Endothelial cell of umbilical vein (primary cell): ENCODE measurements around the gene FUBP3. TPM values are rescaled to one million over a fixed set of nuclear protein-coding genes. Genes with fewer than 3 reads are reported as not detected.
A peak's percentile ranks its signal among the peaks of the same experiment; 100 is the strongest.

Source experiments
- BruUV-seq: library from RNA; stranded (reverse); fragments of 400-500 nt; replicated peaks from 2 replicates; lab custom pipeline; 2021; lab: Mats Ljungman, UMichigan
- CTCF ChIA-PET: fragments of 300-600, 350-600 bp; sonication (Branson Sonifier 250); formaldehyde crosslinking; loops from one replicate; lab custom pipeline; 2021; ENCODE audit warnings: antibody characterized with exemption, inconsistent platforms; lab: Charles Lee
- POLR2A ChIA-PET: fragments of 300-600, 350-600 bp; sonication (Branson Sonifier 250); formaldehyde crosslinking; loops from one replicate; lab custom pipeline; 2021; ENCODE audit warnings: antibody characterized with exemption, inconsistent platforms; lab: Charles Lee
- DNase-seq: peaks from one replicate; pipeline ENCODE4 v3.0.0-alpha.2; 2011; ENCODE audit warnings: low read depth, low spot score
- FAIRE-seq: peaks from 2 replicates; lab custom pipeline; 2011; peaks lifted over from hg19 to GRCh38; lab: Jason Lieb, UNC
- H2AFZ ChIP-seq: 2 replicates; pipeline ENCODE4 v1.6.0; 2012; ENCODE audit warnings: low read depth, low read length, control low read depth, inconsistent platforms
- H3K27ac ChIP-seq: 2 replicates; pipeline ENCODE4 v1.5.1; 2011; ENCODE audit warnings: low read depth, mild to moderate bottlenecking, control low read depth, low read length, moderate library complexity; ENCODE audit not compliant: insufficient read depth
- H3K27me3 ChIP-seq, 2 experiments: 2 replicates each; pipeline versions ENCODE4 v1.6.0 to v1.6.1; 2011; ENCODE audit warnings: low read length in 2 of 2, mixed read lengths in 1 of 2; ENCODE audit not compliant: control insufficient read depth in 2 of 2, insufficient read depth in 2 of 2
- H3K36me3 ChIP-seq, 2 experiments: 2 replicates in 1 of 2; 3 replicates in 1 of 2; pipeline ENCODE4 v1.5.1; 2011; ENCODE audit warnings: low read length in 2 of 2, mild to moderate bottlenecking in 1 of 2, moderate library complexity in 1 of 2; ENCODE audit not compliant: control insufficient read depth in 2 of 2, insufficient read depth in 2 of 2; ENCODE audit errors: extremely low read depth in 1 of 2
- H3K4me1 ChIP-seq: 3 replicates; pipeline ENCODE4 v1.5.1; 2011; ENCODE audit warnings: mild to moderate bottlenecking, low read length; ENCODE audit not compliant: control insufficient read depth, insufficient read depth; ENCODE audit errors: extremely low read depth
- H3K4me2 ChIP-seq: 2 replicates; pipeline ENCODE4 v1.6.1; 2011; ENCODE audit warnings: low read length, control low read depth, mixed read lengths; ENCODE audit not compliant: insufficient read depth
- H3K4me3 ChIP-seq, 3 experiments: fragments of 200-600 bp in 1 of 3; sonication (generic), shearing (Covaris generic) in 1 of 3; replicated peaks in 1 of 3; 2 replicates each; pipeline ENCODE4 v1.5.1; 2011 to 2016; ENCODE audit warnings: control low read depth in 3 of 3, low read length in 3 of 3, mild to moderate bottlenecking in 2 of 3, inconsistent platforms in 1 of 3, low read depth in 1 of 3, moderate library complexity in 1 of 3; ENCODE audit not compliant: insufficient read depth in 1 of 3
- H3K79me2 ChIP-seq: 2 replicates; pipeline ENCODE4 v1.6.0; 2012; ENCODE audit warnings: low read length, inconsistent platforms; ENCODE audit not compliant: control insufficient read depth, insufficient read depth
- H3K9ac ChIP-seq: replicated peaks from 2 replicates; pipeline ENCODE3; 2011; ENCODE audit warnings: low read length, control low read depth; ENCODE audit not compliant: insufficient read depth; ENCODE audit errors: extremely low read depth
- H3K9me1 ChIP-seq: replicated peaks from 3 replicates; pipeline ENCODE4 v1.6.0; 2011; ENCODE audit warnings: mild to moderate bottlenecking, low read length; ENCODE audit not compliant: control insufficient read depth, insufficient read depth; ENCODE audit errors: extremely low read depth
- H3K9me3 ChIP-seq: replicated peaks from 2 replicates; pipeline ENCODE4 v1.5.1; 2012; ENCODE audit warnings: low read length, inconsistent platforms; ENCODE audit not compliant: control insufficient read depth, insufficient read depth
- H4K20me1 ChIP-seq: replicated peaks from 2 replicates; pipeline ENCODE3; 2011; ENCODE audit warnings: mild to moderate bottlenecking, low read length; ENCODE audit not compliant: control insufficient read depth, insufficient read depth; ENCODE audit errors: extremely low read depth
- EZH2 ChIP-seq: IDR thresholded peaks from 2 replicates; pipeline ENCODE4 v1.6.1; 2012; ENCODE audit warnings: borderline replicate concordance, low read depth, mild to moderate bottlenecking, moderate library complexity, low read length, inconsistent platforms; ENCODE audit not compliant: severe bottlenecking
- FOS ChIP-seq: IDR thresholded peaks from 2 replicates; pipeline ENCODE4 v1.6.1; 2011; ENCODE audit warnings: mild to moderate bottlenecking, low read length, moderate library complexity, borderline replicate concordance; ENCODE audit not compliant: insufficient read depth
- GATA2 ChIP-seq: IDR thresholded peaks from 2 replicates; pipeline ENCODE4 v1.7.0; 2011; ENCODE audit warnings: low read depth, mild to moderate bottlenecking, moderate library complexity, mixed read lengths, low read length; ENCODE audit not compliant: insufficient read length, insufficient read depth
- JUN ChIP-seq: IDR thresholded peaks from 2 replicates; pipeline ENCODE4 v1.6.1; 2011; ENCODE audit warnings: borderline replicate concordance, low read depth; ENCODE audit not compliant: insufficient read length, insufficient read depth
- MYC ChIP-seq: IDR thresholded peaks from one replicate; pipeline ENCODE4 v1.6.1; 2011; ENCODE audit warnings: mild to moderate bottlenecking, low read depth, low read length
- POLR2A ChIP-seq: IDR thresholded peaks from 2 replicates; pipeline ENCODE4 v1.6.1; 2012; ENCODE audit warnings: low read depth, mild to moderate bottlenecking, control low read depth, low read length
- POLR2AphosphoS5 ChIP-seq: IDR thresholded peaks from 2 replicates; pipeline ENCODE4 v1.6.1; 2012; ENCODE audit warnings: low read depth, mild to moderate bottlenecking, control low read depth, low read length, moderate library complexity; ENCODE audit not compliant: insufficient read depth
- dilution Hi-C: fragments of 300-500 bp; cut with MboI; formaldehyde crosslinking; loops from one replicate; pipeline ENCODE4 v1.15.0; 2019; ENCODE audit warnings: low sequenced_read_pairs; ENCODE audit not compliant: extremely low pct_ligation_motif_present
- intact Hi-C: fragments of 100-400 bp; cut with micrococcal nuclease; formaldehyde crosslinking; loops from one replicate; pipeline ENCODE4 v1.10.0; 2022
- polyA plus RNA-seq, 4 experiments: library from polyadenylated mRNA; depleted of rRNA in 3 of 4; stranded (reverse) in 3 of 4; unstranded in 1 of 4; fragments of >200 nt; gene quantifications; 2 replicates each; pipeline versions ENCODE4 v1.2.1 to v1.2.3, GENCODE V29; 2011 to 2012; ENCODE audit warnings: missing spikeins in 1 of 4
- total RNA-seq: library from RNA; stranded (reverse); gene quantifications from 2 replicates; pipeline ENCODE4 v1.2.3, GENCODE V29; 2021
- TF ChIP-seq, protein P1 (sequence below): IDR thresholded peaks from 2 replicates; pipeline ENCODE4 v1.6.1; 2011; ENCODE audit not compliant: insufficient read depth, insufficient read length
- TF ChIP-seq, protein P2 (sequence below), 2 donors: IDR thresholded peaks; 1 replicate in 1 of 2; 2 replicates in 1 of 2; pipeline ENCODE4 v1.5.1; 2011; ENCODE audit warnings: low read length in 2 of 2, mild to moderate bottlenecking in 2 of 2, moderate library complexity in 2 of 2, control low read depth in 1 of 2, inconsistent platforms in 1 of 2, low read depth in 1 of 2; ENCODE audit not compliant: insufficient read depth in 1 of 2; ENCODE audit errors: extremely low read depth in 1 of 2

FUBP3 gene
- total and polyA plus RNA-seq, 2 donors (not counting 3 experiments of a cell fraction or from before 2014, with no cell fraction given) = 19.4 to 50.9 TPM

DNA sequence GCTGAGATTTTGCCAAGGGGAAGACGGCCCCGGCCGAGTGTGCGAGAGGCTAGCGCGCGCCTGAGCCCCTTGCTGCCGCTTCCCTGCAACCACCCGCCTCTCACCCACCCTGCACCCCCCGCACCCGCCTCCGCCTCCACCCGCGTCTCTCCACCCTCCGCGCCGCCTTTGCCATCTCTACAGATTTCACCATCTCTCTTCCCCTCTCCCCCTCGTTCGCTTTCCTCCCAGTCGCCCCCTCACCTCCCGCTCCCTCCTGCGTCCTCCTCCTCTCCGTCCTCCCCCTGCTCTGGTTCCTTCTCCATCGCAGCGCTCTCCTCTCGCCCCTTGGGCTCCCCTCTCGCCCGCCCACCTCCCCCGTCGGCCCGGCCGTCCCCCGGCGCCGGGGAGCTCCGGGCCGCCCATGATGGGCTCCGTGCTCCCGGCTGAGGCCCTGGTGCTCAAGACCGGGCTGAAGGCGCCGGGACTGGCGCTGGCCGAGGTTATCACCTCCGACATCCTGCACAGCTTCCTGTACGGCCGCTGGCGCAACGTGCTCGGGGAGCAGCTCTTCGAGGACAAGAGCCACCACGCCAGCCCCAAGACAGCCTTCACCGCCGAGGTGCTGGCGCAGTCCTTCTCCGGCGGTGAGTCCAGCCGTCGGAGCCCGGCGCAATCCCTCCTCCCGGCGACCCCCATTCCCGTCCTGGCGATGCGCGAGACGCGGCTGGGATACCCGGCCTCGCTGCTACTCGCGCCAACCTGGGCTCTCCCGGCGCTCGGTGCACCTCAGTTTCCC is 85.1 kb downstream of the FUBP3 start, which contains the start of gene PRDM12:
TSS of gene PRDM12 (plus strand) at position 344 of the 778 bp plus-strand sequence. CDS start at position 404, 60 bp downstream.
- H4K20me1 ChIP-seq = no peaks in the 10 kb centered on the region
- no TSS peak for BruUV-seq
- H3K9me1 ChIP-seq = no peaks in the 10 kb centered on the region
- peaks cover 78 to 91% of the 10 kb centered on the region in 2 experiments for H3K27me3 ChIP-seq
- FAIRE-seq (no peak), DNase-seq (no peak)
- ChIA-PET POLR2A (no interaction called here), CTCF (no interaction called here)
- H3K9ac ChIP-seq = no peak within 1 kb of the TSS
- no peak within 1 kb of the TSS for H3K4me2 ChIP-seq
- no peak for TF ChIP-seq FOS
- TF ChIP-seq GATA2 = no peak
- TF ChIP-seq POLR2A = no peak
- peak; percentile 60 for TF ChIP-seq EZH2
- no peak for TF ChIP-seq MYC
- TF ChIP-seq POLR2AphosphoS5 = no peak
- intact Hi-C loops (no loop called here), dilution Hi-C loops (no loop called here)
- H3K9me3 ChIP-seq = no peaks in the 10 kb centered on the region
- H3K27ac ChIP-seq = no peak within 1 kb of the TSS
- H3K4me1 ChIP-seq = no peaks in the 10 kb centered on the region
- H3K36me3 ChIP-seq = no peaks in the 10 kb centered on the region
- H3K4me3 ChIP-seq = no peak within 1 kb of the TSS
- H2AFZ ChIP-seq = no peak within 1 kb of the TSS
- no peaks in the 10 kb centered on the region for H3K79me2 ChIP-seq

DNA sequence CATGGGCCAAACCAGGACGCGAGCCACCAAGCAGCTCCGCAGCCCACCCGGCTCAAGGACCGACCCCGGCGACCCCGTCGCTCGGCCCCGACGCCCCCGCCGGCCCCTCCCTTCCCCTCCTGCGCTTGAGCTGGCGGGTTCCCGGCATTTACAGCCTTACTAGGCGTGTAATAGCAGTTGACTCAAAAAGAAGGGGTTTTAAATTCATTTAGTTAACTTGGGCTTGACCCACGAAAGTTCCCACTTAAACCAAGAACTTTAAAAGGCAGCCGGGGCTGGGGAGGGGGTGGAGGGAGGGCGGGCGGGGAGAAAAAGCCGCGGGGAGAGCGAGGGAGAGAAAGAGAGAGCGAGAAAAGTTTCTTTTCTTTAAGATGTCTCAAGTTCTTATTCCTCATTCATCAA is 85.7 kb downstream of the FUBP3 start:
- CTCF ChIA-PET = interaction anchor here (1.0 kb wide), 1 partner anchor 19 kb away, joined by 4 read pairs; no protein-coding TSS in a partner anchor
- no peaks in the 10 kb centered on the region for H3K36me3 ChIP-seq
- FAIRE-seq = no peak
- H2AFZ ChIP-seq = no peak overlapping the region
- H3K4me3 ChIP-seq = no peak overlapping the region
- H3K9me3 ChIP-seq = no peaks in the 10 kb centered on the region
- BruUV-seq = no TSS peak
- no peaks in the 10 kb centered on the region for H4K20me1 ChIP-seq
- dilution Hi-C loops = no loop called here
- no peak overlapping the region for H3K9ac ChIP-seq
- TF ChIP-seq MYC = no peak
- TF ChIP-seq GATA2 = no peak
- TF ChIP-seq POLR2AphosphoS5 = no peak
- TF ChIP-seq, protein P1, sequence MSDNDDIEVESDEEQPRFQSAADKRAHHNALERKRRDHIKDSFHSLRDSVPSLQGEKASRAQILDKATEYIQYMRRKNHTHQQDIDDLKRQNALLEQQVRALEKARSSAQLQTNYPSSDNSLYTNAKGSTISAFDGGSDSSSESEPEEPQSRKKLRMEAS = no peak
- TF ChIP-seq POLR2A = no peak
- TF ChIP-seq, protein P2, sequence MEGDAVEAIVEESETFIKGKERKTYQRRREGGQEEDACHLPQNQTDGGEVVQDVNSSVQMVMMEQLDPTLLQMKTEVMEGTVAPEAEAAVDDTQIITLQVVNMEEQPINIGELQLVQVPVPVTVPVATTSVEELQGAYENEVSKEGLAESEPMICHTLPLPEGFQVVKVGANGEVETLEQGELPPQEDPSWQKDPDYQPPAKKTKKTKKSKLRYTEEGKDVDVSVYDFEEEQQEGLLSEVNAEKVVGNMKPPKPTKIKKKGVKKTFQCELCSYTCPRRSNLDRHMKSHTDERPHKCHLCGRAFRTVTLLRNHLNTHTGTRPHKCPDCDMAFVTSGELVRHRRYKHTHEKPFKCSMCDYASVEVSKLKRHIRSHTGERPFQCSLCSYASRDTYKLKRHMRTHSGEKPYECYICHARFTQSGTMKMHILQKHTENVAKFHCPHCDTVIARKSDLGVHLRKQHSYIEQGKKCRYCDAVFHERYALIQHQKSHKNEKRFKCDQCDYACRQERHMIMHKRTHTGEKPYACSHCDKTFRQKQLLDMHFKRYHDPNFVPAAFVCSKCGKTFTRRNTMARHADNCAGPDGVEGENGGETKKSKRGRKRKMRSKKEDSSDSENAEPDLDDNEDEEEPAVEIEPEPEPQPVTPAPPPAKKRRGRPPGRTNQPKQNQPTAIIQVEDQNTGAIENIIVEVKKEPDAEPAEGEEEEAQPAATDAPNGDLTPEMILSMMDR (IDR thresholded peaks at IDR 0.05; ENCODE audit: extremely low read depth in 1 of 2, insufficient read depth in 1 of 2, low read depth in 1 of 2, low read length in 2 of 2) = no peak
- no peak for TF ChIP-seq FOS
- TF ChIP-seq EZH2 = no peak
- TF ChIP-seq JUN = no peak
- no peaks in the 10 kb centered on the region for H3K4me1 ChIP-seq
- POLR2A ChIA-PET = no interaction called here
- peaks cover 75 to 85% of the 10 kb centered on the region in 2 experiments for H3K27me3 ChIP-seq
- no peaks in the 10 kb centered on the region for H3K9me1 ChIP-seq
- no peaks in the 10 kb centered on the region for H3K79me2 ChIP-seq
- H3K27ac ChIP-seq = no peak overlapping the region
- intact Hi-C loops = no loop called here
- no peak overlapping the region for H3K4me2 ChIP-seq
- no peak for DNase-seq
